Mucosa of descending colon (tissue), 3 donors: ENCODE results near the gene PCBP1. TPM values are rescaled to one million over a fixed set of nuclear protein-coding genes. Genes with fewer than 3 reads are reported as not detected.

Experiments
- ATAC-seq: fragments of 200-7000 bp; cut with Tn5 transposase; one replicate; pipeline ENCODE4 v1.9.1; 2020; ENCODE audit warnings: mild to moderate bottlenecking, moderate library complexity
- DNase-seq, 3 donors: peaks; one replicate each; pipeline ENCODE4 v3.0.0-alpha.2; 2020
- H3K36me3 ChIP-seq: fragments of 200-600 bp; one replicate; pipeline ENCODE4 v1.8.0; 2021; ENCODE audit warnings: low read depth, mild to moderate bottlenecking
- H3K4me1 ChIP-seq: fragments of 200-600 bp; one replicate; pipeline ENCODE4 v1.8.0; 2021; ENCODE audit warnings: low read depth, mild to moderate bottlenecking
- H3K4me3 ChIP-seq: fragments of 200-600 bp; one replicate; pipeline ENCODE4 v1.8.0; 2021; ENCODE audit warnings: mild to moderate bottlenecking
- H3K9me3 ChIP-seq: fragments of 200-600 bp; one replicate; pipeline ENCODE4 v1.8.0; 2021; ENCODE audit warnings: mild to moderate bottlenecking
- CTCF ChIP-seq: fragments of 200-600 bp; IDR thresholded peaks from one replicate; pipeline ENCODE4 v1.8.0; 2022; ENCODE audit warnings: antibody characterized with exemption, mild to moderate bottlenecking
- intact Hi-C, 2 donors: fragments of 100-400 bp; cut with DNase I in 1 of 2; cut with micrococcal nuclease in 1 of 2; formaldehyde crosslinking; loops; one replicate each; pipeline versions ENCODE4 v1.11.0 to v1.11.1; 2022; cut with DNase I, micrococcal nuclease
- total RNA-seq, 3 donors: library from RNA; stranded (reverse); fragmentation: NEBNext Ultra II Directional in 2 of 3; extraction: Animal tissue kit (Norgen Biotek cat#: 25700) in 2 of 3; gene quantifications; one replicate each; pipeline versions ENCODE4 v1.2.1 to v1.2.4, GENCODE V29; 2021 to 2023
- donor health status: DM: no; HTN: no; CAD: no; lungs with moderate emphysema.
- donor health status: DM: no; HTN: no; CAD: no.
- donor health status: DM: no; HTN: yes; CAD: no.

The PCBP1 gene
- total RNA-seq, 3 donors from 2014 or later: 243 to 383 (median 266) TPM

GRCh38 chr2:70081221-70081620 lies 6.1 kb upstream of the PCBP1 start:
- Histone ChIP-seq H3K4me1 (peaks cover 17% of the 10 kb centered on the region), H3K9me3 (no peaks in the 10 kb centered on the region), H3K36me3 (no peaks in the 10 kb centered on the region), H3K4me3 (no peak overlapping the region)
- TF ChIP-seq CTCF: no peak
- intact Hi-C loops: no loop called here
- DNase-seq (no peak), ATAC-seq (no peak)

DNA sequence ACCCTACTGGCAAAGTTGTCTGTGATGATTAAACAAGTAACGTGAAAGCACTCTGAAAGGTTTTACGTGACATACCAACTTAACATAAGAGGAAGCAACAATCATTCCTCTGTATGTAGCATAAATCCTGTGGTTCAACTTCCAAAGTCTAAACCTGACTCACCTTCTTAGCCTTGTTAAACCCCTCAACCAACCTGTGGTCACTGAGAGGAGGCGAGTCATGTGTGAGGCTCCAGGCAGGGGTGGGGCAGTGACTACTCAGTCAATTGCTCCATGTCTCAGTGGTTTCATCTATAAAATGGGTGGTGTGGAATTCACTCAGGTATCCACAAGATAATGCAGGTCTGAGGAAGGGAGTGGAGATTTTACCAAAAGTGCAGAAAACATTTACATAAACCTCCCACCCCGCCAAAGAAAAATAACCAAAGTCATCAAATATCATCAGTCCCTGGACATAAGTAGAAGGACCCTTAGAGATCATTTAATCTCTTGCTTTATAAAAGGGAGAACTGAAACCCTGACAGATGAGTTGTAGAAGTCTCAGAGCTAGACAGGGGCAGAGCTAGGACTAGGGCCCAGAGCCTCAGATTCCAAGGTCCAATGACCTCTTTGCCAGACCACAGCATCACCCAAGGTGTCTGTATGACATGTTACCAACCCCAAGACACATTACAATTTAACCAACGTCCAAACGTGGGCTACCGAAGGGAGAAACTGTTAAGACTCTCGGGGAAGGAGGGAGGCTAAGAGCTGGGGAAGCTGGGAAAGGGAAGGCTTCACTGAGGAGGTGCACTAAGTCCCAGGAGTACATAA lies 3.7 kb upstream of the PCBP1 start:
- Histone ChIP-seq H3K9me3 (no peaks in the 10 kb centered on the region), H3K4me3 (no peak overlapping the region), H3K4me1 (peaks cover 20% of the 10 kb centered on the region), H3K36me3 (peaks cover 5% of the 10 kb centered on the region)
- peak; percentile 56 to 79 (median 59) for DNase-seq
- TF ChIP-seq CTCF: no peak
- peak; percentile 61 for ATAC-seq
- intact Hi-C loops: no loop called here

DNA sequence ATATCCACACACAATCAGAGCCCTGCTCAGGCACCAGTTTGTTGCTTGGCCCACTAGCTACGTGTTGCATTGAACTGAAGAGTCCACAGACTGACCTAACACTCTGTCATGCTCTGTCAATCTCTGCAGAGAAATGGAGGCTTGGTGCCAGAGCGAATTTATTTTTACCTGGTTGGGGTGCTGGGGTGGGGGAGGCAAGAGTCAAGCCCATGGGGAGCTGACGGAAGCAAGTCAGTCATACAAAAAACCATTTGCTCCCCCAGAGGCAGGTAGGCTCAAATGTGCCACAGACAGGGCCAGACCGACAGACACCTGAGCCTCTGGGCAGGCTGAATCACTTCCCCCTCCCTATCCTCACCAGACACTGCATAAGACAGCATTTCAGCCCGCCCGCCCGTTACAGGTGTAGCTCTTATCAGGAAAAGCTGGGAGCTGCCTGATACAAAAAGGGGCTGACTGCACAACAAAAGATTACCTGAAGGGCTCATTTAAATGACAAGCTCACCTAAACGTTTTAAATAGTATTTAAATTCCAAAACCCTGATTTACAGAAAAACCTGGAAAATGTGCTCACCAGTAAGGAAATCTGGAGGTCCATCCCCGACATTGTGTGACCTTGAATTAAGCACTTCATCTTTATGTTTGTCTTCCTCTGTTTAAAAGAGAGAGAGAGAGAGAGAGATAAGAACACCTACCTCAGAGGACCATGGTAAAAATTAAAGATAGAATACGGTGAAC lies 2.1 kb upstream of the PCBP1 start:
- intact Hi-C loops: loop anchor here (5.0 kb wide), 1 partner anchor 57 kb away; no protein-coding TSS in a partner anchor
- TF ChIP-seq CTCF: no peak
- Histone ChIP-seq H3K36me3 (peaks cover 5% of the 10 kb centered on the region), H3K9me3 (no peaks in the 10 kb centered on the region), H3K4me1 (peaks cover 31% of the 10 kb centered on the region), H3K4me3 (no peak overlapping the region)
- peak; percentile 11 for ATAC-seq
- DNase-seq: peak; percentile 68 to 83 (median 73)

DNA sequence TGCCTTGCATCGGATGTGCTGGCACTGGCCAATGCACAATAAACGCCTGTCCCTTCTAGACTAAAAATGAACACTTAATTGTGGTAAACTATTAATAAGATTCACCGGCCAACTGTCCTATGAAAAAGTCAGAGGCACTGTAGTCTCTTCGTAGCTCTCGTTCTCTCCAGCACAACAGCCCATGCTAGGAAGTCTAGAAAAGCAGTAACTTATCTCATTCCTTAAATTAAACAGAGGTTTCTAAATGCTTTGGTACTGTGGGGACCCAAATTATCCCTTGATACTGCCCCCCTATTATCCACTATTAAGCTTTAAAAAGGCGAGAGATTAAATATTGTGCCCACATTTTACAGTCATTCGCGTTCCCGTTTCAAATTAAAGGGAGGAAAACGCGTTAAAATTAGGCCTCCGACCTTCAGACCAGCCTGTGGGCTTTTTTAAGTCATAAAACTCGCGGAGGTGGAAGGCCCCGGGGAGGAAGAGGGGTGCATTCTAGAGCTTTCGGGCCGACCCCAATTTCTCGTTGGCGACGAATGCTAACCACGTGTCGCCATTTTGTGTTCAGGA lies 1.5 kb upstream of the PCBP1 start:
- no peak for ATAC-seq
- no peak for DNase-seq
- peaks cover 32% of the 10 kb centered on the region for H3K4me1 ChIP-seq
- H3K9me3 ChIP-seq: no peaks in the 10 kb centered on the region
- intact Hi-C loops: loop anchor here (5.0 kb wide), 1 partner anchor 57 kb away; no protein-coding TSS in a partner anchor
- TF ChIP-seq CTCF: no peak
- no peak overlapping the region for H3K4me3 ChIP-seq
- peaks cover 5% of the 10 kb centered on the region for H3K36me3 ChIP-seq

DNA sequence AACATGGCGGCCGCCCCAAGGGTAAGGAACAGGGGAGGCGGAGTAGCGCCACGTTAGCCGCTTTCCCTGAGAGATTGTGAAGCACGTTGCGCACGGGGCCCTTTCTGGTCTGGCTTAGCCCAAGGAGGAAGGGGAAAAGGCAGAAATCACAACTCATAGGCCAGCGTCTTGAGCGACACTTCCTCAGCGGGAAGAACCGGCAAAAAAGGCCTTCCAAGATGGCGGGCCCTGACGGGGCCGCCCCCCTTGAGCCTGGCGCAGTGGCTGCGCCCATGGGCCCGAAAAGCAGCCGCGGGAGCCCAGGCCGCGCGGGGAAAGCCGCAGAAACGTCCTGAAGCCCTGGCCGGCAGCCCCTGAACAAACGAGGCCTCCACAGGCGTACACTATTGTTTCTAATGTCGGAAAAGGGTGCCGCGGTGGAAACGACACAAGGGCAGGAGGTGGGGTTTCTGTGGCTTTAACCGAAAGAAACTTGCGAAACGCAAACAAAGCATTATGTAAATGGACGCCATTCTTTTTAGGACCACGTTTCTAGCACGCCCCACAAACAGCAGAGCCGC lies 919 bp upstream of the PCBP1 start:
- DNase-seq (peak; percentile 73 to 83 (median 76)), ATAC-seq (peak; percentile 49)
- peaks cover 34% of the 10 kb centered on the region for H3K4me1 ChIP-seq
- H3K36me3 ChIP-seq: peaks cover 5% of the 10 kb centered on the region
- H3K9me3 ChIP-seq: no peaks in the 10 kb centered on the region
- TF ChIP-seq CTCF: no peak
- peak overlapping the region; percentile 69 for H3K4me3 ChIP-seq
- intact Hi-C loops: loop anchor here (5.0 kb wide), 1 partner anchor 56 kb away; no protein-coding TSS in a partner anchor
